Stomach (tissue), 9 donors: ENCODE results near the gene ST6GALNAC6. TPM values are rescaled to one million over a fixed set of nuclear protein-coding genes. Genes with fewer than 3 reads are reported as not detected.
A peak's percentile ranks its signal among the peaks of the same experiment; 100 is the strongest.
"Not testable (repeated sequence)": the region's sequence is repeated elsewhere in the genome, so short reads cannot be mapped to it uniquely, and the experiment has no call there.

ENCODE experiments used
- DNase-seq, 2 donors: peaks; one replicate each; pipeline versions ENCODE4 v3.0.0 to v3.0.0-alpha.2; 2013 to 2019
- H3K27ac ChIP-seq, 5 donors: fragments of 200-600 bp in 4 of 5; sonication (generic) in 4 of 5; one replicate each; pipeline ENCODE4 v1.5.1; 2013 to 2019; ENCODE audit warnings: mild to moderate bottlenecking in 1 of 5, moderate library complexity in 1 of 5
- H3K27me3 ChIP-seq, 3 donors: fragments of 200-600 bp; sonication (generic); one replicate each; pipeline ENCODE4 v1.5.1; 2017 to 2019; ENCODE audit warnings: mixed run types in 1 of 3
- H3K36me3 ChIP-seq, 4 donors: fragments of 200-600 bp; sonication (generic); 1 replicate in 3 of 4; 2 replicates in 1 of 4; pipeline ENCODE4 v1.5.1; 2016 to 2019
- H3K4me1 ChIP-seq, 4 donors: fragments of 200-600 bp; sonication (generic); one replicate each; pipeline ENCODE4 v1.5.1; 2016 to 2019
- H3K4me3 ChIP-seq, 4 donors: fragments of 200-600 bp; sonication (generic) in 3 of 4; one replicate each; pipeline ENCODE4 v1.5.1; 2016 to 2019; ENCODE audit warnings: mild to moderate bottlenecking in 1 of 4
- H3K9me3 ChIP-seq, 4 donors: fragments of 200-600 bp; sonication (generic); one replicate each; pipeline ENCODE4 v1.5.1; 2016 to 2019
- EP300 ChIP-seq: sonication (generic); formaldehyde crosslinking; IDR thresholded peaks from one replicate; pipeline ENCODE4 v1.6.1; 2017; ENCODE audit warnings: antibody characterized with exemption
- POLR2A ChIP-seq, 4 donors: fragments of 450-650 bp; IDR thresholded peaks; one replicate each; pipeline ENCODE4 v1.6.1; 2016; ENCODE audit warnings: antibody characterized with exemption in 4 of 4, control low read depth in 2 of 4, mild to moderate bottlenecking in 1 of 4, moderate library complexity in 1 of 4
- POLR2AphosphoS5 ChIP-seq, 3 donors: sonication (generic); formaldehyde crosslinking; IDR thresholded peaks; one replicate each; pipeline ENCODE4 v1.6.1; 2016; ENCODE audit warnings: antibody characterized with exemption in 3 of 3
- WGBS, 5 donors: extraction: QIAGEN DNeasy Blood & Tissue Kit in 3 of 5; methylation state at CpG; one replicate each; pipeline versions ENCODE4 v1.1.5 to v1.1.7; 2013 to 2018; 5-methylcytosine and 5-hydroxymethylcytosine counted together
- intact Hi-C: fragments of 100-400 bp; cut with DNase I; formaldehyde crosslinking; loops from one replicate; pipeline ENCODE4 v1.15.1; 2023; ENCODE audit warnings: low total_unique reads
- polyA plus RNA-seq, 3 donors: library from polyadenylated mRNA; stranded (reverse); fragments of 200-250 nt; gene quantifications; one replicate each; pipeline ENCODE4 v1.2.3, GENCODE V29; 2013
- total RNA-seq, 5 donors: library from RNA; depleted of rRNA; stranded (reverse); fragments of >200 nt; gene quantifications; one replicate each; pipeline versions ENCODE4 v1.1.0 to v1.2.3, GENCODE V29; 2014 to 2016
- TF ChIP-seq, protein P1 (sequence below), 7 experiments: fragments of 450-650 bp in 4 of 7; fragments of 200-600 bp in 3 of 7; sonication (generic) in 3 of 7; IDR thresholded peaks; one replicate each; pipeline ENCODE4 v1.5.1; 2016 to 2019; ENCODE audit warnings: antibody characterized with exemption in 7 of 7, control low read depth in 2 of 7, mild to moderate bottlenecking in 1 of 7
- donor health status: healthy with polysubstance abuse.
- donor health status: Bipolar disorder and iron deficiency.
- donor health status: healthy.

Gene ST6GALNAC6
- total and polyA plus RNA-seq, 8 donors, result 18.0 to 145 (median 53.0) TPM

DNA sequence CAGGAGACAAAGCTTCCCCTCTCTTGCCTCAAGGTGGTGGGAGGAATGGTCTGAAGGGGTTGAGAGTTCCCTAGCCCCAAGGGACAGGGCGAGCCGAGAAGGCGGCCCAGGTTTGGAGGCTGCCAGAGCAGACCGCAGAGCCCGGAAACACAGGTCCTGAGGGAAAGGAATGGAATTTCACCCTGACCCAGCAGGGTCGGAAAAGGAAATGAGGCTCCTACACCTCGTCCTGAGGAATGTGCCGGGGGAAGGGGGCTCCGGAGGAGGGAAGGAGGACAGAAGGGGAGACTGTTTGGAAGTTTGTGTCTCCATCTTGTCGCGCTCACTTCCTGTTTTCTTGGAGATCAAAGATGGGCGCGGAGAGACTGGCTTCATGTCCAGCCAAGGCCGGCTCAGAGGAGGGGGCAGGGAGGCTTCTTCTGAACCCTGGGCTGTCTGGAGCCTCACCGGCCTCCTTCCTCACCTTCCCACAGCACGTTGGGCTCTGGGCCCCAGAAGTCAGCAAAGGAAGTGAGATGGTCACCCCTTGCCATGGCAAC lies 54.5 kb downstream of the ST6GALNAC6 start:
- Histone ChIP-seq H3K36me3 (peaks cover 0 to 23% (median 13%) of the 10 kb centered on the region in 4 donors), H3K27me3 (no peaks in the 10 kb centered on the region), H3K27ac (peak overlapping the region; percentile 33 to 76 (median 66)), H3K4me1 (peaks cover 0 to 21% (median 6%) of the 10 kb centered on the region in 4 donors), H3K9me3 (peaks cover 0 to 14% (median 8%) of the 10 kb centered on the region in 4 donors), H3K4me3 (no peak overlapping the region)
- TF ChIP-seq POLR2AphosphoS5 (IDR thresholded peaks at IDR 0.05) (peak in 1 of 3 donors; percentile 49), POLR2A (IDR thresholded peaks at IDR 0.05) (no peak)
- DNase-seq, result no peak
- 69 to 83% (median 75%) methylated on average over 16 of the region's 16 CpGs for WGBS, 5 donors
- intact Hi-C loops, result no loop called here

DNA sequence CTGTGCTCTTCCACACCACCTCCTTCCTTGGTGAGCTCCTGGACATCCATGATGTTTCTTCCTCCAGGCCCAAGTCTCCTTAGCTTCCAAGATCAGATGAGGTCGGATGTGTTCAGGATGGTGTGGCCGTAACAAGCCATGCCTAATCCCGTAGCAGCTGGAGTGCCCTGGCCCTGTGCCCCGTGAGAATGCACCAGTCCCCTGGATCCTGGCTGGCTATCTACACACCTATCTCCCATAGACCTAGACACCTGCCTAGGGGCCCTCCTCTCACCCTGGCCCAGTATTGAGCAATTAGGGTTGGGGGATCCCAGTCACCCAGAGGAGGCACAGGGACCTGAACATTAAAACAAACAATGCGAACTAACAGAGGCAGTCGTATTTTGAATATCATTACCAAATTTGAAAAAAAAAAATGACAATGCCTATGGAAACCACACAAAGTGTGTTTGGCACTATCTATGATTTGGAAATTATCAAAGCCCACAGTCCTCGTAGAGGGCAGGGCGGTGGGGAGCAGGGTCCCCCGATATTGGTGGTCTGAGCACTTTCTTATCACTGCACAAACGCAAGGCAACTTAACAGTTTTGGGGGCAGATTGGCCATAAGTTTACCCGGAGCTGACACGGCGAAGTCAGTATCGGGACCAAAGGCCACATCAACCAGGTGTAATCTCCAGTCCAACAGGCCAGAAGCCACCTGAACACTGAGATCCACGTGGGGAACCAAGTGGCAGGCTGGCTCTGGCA lies 58.1 kb downstream of the ST6GALNAC6 start:
- DNase-seq, result no peak
- WGBS, 5 donors, result 79 to 82% (median 80%) methylated on average over 15 of the region's 15 CpGs
- Histone ChIP-seq H3K4me3 (no peak overlapping the region), H3K27me3 (no peaks in the 10 kb centered on the region), H3K9me3 (no peaks in the 10 kb centered on the region), H3K4me1 (peaks cover 13 to 42% (median 25%) of the 10 kb centered on the region in 4 donors), H3K36me3 (peaks cover 0 to 23% (median 13%) of the 10 kb centered on the region in 4 donors), H3K27ac (peak overlapping the region in 4 of 5 donors; percentile 29 to 86 (median 52))
- no peak for TF ChIP-seq EP300
- no peak for TF ChIP-seq POLR2AphosphoS5 (IDR thresholded peaks at IDR 0.05)
- TF ChIP-seq, protein P1, sequence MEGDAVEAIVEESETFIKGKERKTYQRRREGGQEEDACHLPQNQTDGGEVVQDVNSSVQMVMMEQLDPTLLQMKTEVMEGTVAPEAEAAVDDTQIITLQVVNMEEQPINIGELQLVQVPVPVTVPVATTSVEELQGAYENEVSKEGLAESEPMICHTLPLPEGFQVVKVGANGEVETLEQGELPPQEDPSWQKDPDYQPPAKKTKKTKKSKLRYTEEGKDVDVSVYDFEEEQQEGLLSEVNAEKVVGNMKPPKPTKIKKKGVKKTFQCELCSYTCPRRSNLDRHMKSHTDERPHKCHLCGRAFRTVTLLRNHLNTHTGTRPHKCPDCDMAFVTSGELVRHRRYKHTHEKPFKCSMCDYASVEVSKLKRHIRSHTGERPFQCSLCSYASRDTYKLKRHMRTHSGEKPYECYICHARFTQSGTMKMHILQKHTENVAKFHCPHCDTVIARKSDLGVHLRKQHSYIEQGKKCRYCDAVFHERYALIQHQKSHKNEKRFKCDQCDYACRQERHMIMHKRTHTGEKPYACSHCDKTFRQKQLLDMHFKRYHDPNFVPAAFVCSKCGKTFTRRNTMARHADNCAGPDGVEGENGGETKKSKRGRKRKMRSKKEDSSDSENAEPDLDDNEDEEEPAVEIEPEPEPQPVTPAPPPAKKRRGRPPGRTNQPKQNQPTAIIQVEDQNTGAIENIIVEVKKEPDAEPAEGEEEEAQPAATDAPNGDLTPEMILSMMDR (IDR thresholded peaks at IDR 0.05), result no peak
- no peak for TF ChIP-seq POLR2A (IDR thresholded peaks at IDR 0.05)
- intact Hi-C loops, result no loop called here

DNA sequence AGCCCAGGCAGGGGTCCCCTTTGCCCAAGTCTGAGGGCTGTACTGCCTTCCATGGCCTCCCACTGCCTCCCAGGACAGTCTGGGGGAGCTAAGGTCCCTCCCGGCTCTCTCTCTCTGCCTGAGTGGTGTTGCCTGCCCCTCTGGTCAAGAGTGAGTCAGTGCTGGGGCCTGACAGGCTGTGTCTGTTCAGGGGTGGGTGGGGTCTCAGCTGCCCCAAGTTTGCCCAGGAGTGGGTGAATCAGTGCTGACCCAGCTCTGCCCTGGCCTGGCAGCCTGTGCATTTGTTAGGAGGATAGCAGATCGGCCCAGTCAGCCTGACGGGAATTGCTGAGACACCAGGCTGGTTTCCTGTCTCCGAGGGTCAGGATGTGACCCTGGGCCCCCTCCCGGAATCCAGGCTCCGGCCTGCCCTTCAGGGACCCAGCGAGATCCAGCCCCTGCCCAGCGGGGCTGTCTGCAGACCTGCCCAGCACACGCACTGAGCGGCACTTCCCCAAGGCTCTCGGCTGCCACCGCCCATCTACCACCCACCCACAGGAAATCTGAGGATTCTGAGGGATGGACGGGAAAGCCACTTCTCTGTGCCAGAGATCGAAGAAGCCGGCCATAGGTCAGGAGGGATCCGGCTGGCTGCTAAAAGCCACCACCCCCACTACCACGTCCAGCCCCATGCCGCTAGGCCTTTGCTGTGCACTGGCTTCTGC lies 60.9 kb downstream of the ST6GALNAC6 start:
- WGBS, 5 donors, result 51 to 74% (median 62%) methylated on average over 17 to 18 of the region's 18 CpGs
- DNase-seq, result peak; percentile 44 to 62
- peaks cover 21 to 63% (median 34%) of the 10 kb centered on the region in 4 donors for H3K4me1 ChIP-seq
- peaks cover 0 to 23% (median 13%) of the 10 kb centered on the region in 4 donors for H3K36me3 ChIP-seq
- H3K27ac ChIP-seq, result peak overlapping the region; percentile 74 to 89 (median 86)
- H3K4me3 ChIP-seq, result no peak overlapping the region
- no peaks in the 10 kb centered on the region for H3K9me3 ChIP-seq
- intact Hi-C loops, result no loop called here
- H3K27me3 ChIP-seq, result no peaks in the 10 kb centered on the region
- peak in 2 of 3 donors; percentile 35 to 52 for TF ChIP-seq POLR2AphosphoS5 (IDR thresholded peaks at IDR 0.05)
- TF ChIP-seq EP300, result peak; percentile 60
- no peak for TF ChIP-seq POLR2A (IDR thresholded peaks at IDR 0.05)

DNA sequence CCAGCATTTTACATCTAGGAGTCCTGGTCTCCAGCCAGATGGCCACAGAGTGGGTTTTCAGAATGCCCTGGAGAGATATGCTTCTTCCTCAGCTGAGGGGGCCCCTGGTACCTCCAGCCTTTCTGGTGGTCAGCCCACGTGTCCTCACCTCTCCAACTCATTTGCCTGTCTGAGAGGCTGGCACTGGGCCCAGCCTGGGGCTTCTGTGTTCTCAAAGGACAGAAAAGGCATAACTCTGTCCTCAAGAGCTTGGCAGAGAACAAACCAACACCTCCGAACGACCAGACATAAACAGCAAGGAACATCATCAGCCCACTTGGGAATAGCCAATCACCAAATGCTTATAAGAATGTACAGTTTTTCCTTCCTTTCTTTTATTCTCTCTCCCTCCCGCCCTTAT lies 62.1 kb downstream of the ST6GALNAC6 start:
- Histone ChIP-seq H3K4me1 (peaks cover 21 to 74% (median 34%) of the 10 kb centered on the region in 4 donors), H3K36me3 (peaks cover 0 to 14% (median 7%) of the 10 kb centered on the region in 4 donors), H3K4me3 (no peak overlapping the region), H3K27ac (peak overlapping the region; percentile 66 to 89 (median 82)), H3K27me3 (no peaks in the 10 kb centered on the region), H3K9me3 (no peaks in the 10 kb centered on the region)
- intact Hi-C loops, result no loop called here
- TF ChIP-seq, protein P1 (IDR thresholded peaks at IDR 0.05), result no peak
- no peak for TF ChIP-seq POLR2AphosphoS5 (IDR thresholded peaks at IDR 0.05)
- no peak for TF ChIP-seq POLR2A (IDR thresholded peaks at IDR 0.05)
- no peak for TF ChIP-seq EP300
- no peak for DNase-seq
- WGBS, 5 donors, result 55 to 73% (median 69%) methylated on average over 4 of the region's 4 CpGs

DNA sequence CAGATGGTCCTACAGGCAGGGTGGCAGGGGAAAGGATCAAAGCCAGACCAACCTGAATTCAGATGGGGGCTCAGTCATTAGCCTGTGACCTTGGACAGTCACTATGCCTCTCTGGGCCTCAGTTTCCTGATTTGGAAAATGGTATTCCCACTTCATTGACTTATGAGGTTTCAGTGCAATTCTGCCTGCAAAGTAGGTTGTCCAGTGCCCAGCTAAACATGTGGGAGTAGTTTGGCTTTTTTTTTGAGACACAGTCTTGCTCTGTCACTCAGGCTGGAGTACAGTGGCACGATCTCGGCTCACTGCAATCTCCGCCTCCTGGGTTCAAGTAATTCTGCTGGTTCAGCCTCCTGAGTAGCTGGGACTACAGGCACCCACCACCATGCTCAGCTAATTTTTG lies 62.8 kb downstream of the ST6GALNAC6 start:
- H3K27me3 ChIP-seq, H3K4me3 ChIP-seq, intact Hi-C loops, DNase-seq, H3K9me3 ChIP-seq: not testable (repeated sequence)
- WGBS, 5 donors, result 77 to 89% (median 84%) methylated on average over 3 of the region's 3 CpGs
- H3K27ac ChIP-seq, result peak overlapping the region; percentile 63 to 89 (median 82)
- peaks cover 21 to 78% (median 36%) of the 10 kb centered on the region in 4 donors for H3K4me1 ChIP-seq
- peaks cover 0 to 10% (median 5%) of the 10 kb centered on the region in 4 donors for H3K36me3 ChIP-seq
